BE2C (cell line): Measurements from ENCODE around the gene RETREG1.
A peak's percentile ranks its signal among the peaks of the same experiment; 100 is the strongest.

Source experiments
- DNase-seq: peaks from one replicate; pipeline ENCODE4 v3.0.0-alpha.2; 2020
- H3K27me3 ChIP-seq: fragments of 250-450 bp; sonication (Bioruptor Pico); 2 replicates; pipeline ENCODE4 v1.5.1; 2020; ENCODE audit warnings: mild to moderate bottlenecking
- H3K36me3 ChIP-seq: fragments of 250-450 bp; sonication (Bioruptor Pico); 2 replicates; pipeline ENCODE4 v1.5.1; 2020; ENCODE audit warnings: mild to moderate bottlenecking
- H3K4me1 ChIP-seq: fragments of 250-450 bp; sonication (Bioruptor Pico); 2 replicates; pipeline ENCODE4 v1.5.1; 2020
- H3K4me3 ChIP-seq: 2 replicates; pipeline ENCODE4 v1.5.1; 2011; ENCODE audit warnings: low read depth, low read length
- H3K9me3 ChIP-seq: fragments of 250-450 bp; sonication (Bioruptor Pico); 2 replicates; pipeline ENCODE4 v1.5.1; 2020
- TF ChIP-seq, protein P1 (sequence below): IDR thresholded peaks from 2 replicates; pipeline ENCODE4 v1.5.1; 2012; ENCODE audit warnings: mild to moderate bottlenecking, low read depth, low read length

RETREG1 gene

GRCh38 chr5:16490911-16491310, 125.9 kb downstream of the RETREG1 start:
- H3K4me1 ChIP-seq, result no peaks in the 10 kb centered on the region; the same call in 1 of the 2 replicates
- TF ChIP-seq, protein P1, sequence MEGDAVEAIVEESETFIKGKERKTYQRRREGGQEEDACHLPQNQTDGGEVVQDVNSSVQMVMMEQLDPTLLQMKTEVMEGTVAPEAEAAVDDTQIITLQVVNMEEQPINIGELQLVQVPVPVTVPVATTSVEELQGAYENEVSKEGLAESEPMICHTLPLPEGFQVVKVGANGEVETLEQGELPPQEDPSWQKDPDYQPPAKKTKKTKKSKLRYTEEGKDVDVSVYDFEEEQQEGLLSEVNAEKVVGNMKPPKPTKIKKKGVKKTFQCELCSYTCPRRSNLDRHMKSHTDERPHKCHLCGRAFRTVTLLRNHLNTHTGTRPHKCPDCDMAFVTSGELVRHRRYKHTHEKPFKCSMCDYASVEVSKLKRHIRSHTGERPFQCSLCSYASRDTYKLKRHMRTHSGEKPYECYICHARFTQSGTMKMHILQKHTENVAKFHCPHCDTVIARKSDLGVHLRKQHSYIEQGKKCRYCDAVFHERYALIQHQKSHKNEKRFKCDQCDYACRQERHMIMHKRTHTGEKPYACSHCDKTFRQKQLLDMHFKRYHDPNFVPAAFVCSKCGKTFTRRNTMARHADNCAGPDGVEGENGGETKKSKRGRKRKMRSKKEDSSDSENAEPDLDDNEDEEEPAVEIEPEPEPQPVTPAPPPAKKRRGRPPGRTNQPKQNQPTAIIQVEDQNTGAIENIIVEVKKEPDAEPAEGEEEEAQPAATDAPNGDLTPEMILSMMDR, result no peak
- H3K9me3 ChIP-seq, result no peaks in the 10 kb centered on the region
- no peaks in the 10 kb centered on the region for H3K27me3 ChIP-seq
- no peak overlapping the region for H3K4me3 ChIP-seq
- H3K36me3 ChIP-seq, result no peaks in the 10 kb centered on the region
- DNase-seq, result no peak

GRCh38 chr5:16489322-16489791, 127.4 kb downstream of the RETREG1 start:
- Histone ChIP-seq H3K4me1 (no peaks in the 10 kb centered on the region; the same call in 1 of the 2 replicates), H3K4me3 (no peak overlapping the region), H3K9me3 (no peaks in the 10 kb centered on the region), H3K36me3 (no peaks in the 10 kb centered on the region), H3K27me3 (no peaks in the 10 kb centered on the region)
- no peak for DNase-seq
- TF ChIP-seq, protein P1, result peak; percentile 81

- Histone ChIP-seq H3K36me3 (no peaks in the 10 kb centered on the region), H3K9me3 (no peaks in the 10 kb centered on the region), H3K27me3 (no peaks in the 10 kb centered on the region), H3K4me1 (no peaks in the 10 kb centered on the region; the same call in 1 of the 2 replicates), H3K4me3 (no peak overlapping the region)
- TF ChIP-seq, protein P1, result no peak
- DNase-seq, result no peak
Observed at GRCh38 chr5:16487456-16487855, 129.3 kb downstream of the RETREG1 start.

DNA sequence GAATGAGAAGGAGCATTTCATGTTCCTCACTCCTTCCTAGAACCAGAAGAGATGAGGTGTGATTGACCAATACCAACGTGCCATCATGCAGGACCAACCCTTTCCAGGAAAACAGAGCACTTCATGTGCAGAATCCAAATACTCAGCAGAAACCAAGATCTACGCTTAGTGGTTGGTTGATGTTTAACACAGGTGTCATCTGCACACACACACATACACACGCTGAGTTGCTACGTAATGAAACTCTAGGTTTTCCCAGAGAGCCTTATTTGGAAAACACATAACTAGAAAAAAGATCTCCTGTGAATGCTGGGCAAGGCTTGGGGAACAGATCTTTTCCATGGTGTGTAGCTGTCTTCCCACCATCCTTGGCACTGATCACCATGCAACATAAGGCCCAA, 130.1 kb downstream of the RETREG1 start:
- H3K4me3 ChIP-seq, result no peak overlapping the region
- DNase-seq, result no peak
- no peaks in the 10 kb centered on the region for H3K27me3 ChIP-seq
- H3K9me3 ChIP-seq, result no peaks in the 10 kb centered on the region
- TF ChIP-seq, protein P1, result no peak
- H3K4me1 ChIP-seq, result no peaks in the 10 kb centered on the region; the same call in 1 of the 2 replicates
- H3K36me3 ChIP-seq, result no peaks in the 10 kb centered on the region

- no peaks in the 10 kb centered on the region for H3K27me3 ChIP-seq
- no peaks in the 10 kb centered on the region; the same call in 1 of the 2 replicates for H3K4me1 ChIP-seq
- TF ChIP-seq, protein P1, result no peak
- no peaks in the 10 kb centered on the region for H3K9me3 ChIP-seq
- no peaks in the 10 kb centered on the region for H3K36me3 ChIP-seq
- no peak overlapping the region for H3K4me3 ChIP-seq
- DNase-seq, result no peak
Observed at GRCh38 chr5:16485656-16486055, 131.1 kb downstream of the RETREG1 start.

DNA sequence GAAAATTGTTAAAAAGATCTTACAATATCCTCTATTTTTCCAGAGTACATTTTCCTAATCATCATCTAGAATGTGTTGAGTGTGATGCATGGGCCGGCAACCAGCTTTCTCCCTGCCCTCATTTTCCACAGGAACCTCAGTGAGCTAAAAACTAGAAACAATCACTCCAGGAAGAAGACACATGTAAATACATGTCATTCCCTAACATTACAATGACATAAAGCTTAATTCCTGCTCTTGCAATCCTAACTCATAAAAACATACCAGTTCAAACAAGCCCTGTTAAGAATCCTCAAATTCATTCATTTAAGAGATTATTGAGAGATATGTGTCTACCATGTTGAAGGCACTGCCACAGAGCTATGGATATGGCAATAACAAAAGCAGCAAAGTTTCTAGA, 132.7 kb downstream of the RETREG1 start:
- DNase-seq, result no peak
- no peaks in the 10 kb centered on the region for H3K9me3 ChIP-seq
- H3K4me1 ChIP-seq, result no peaks in the 10 kb centered on the region; the same call in 1 of the 2 replicates
- no peak overlapping the region for H3K4me3 ChIP-seq
- H3K27me3 ChIP-seq, result no peaks in the 10 kb centered on the region
- no peaks in the 10 kb centered on the region for H3K36me3 ChIP-seq
- TF ChIP-seq, protein P1, result no peak
